OCI-LY1 (cell line): Measurements from ENCODE around the gene HJURP.

ENCODE experiments used
- H2AFZ ChIP-seq: fragments of 200-600 bp; sonication (generic), shearing (Covaris generic); 2 replicates; pipeline ENCODE4 v1.6.0; 2014; ENCODE audit warnings: antibody characterized with exemption, mild to moderate bottlenecking, low read length
- H3F3A ChIP-seq: fragments of 200-600 bp; sonication (generic), shearing (Covaris generic); 2 replicates; pipeline ENCODE4 v1.6.0; 2014; ENCODE audit warnings: mild to moderate bottlenecking, antibody characterized with exemption, low read length, moderate library complexity; ENCODE audit not compliant: insufficient read depth
- H3K27ac ChIP-seq: fragments of 200-600 bp; sonication (generic); 2 replicates; pipeline ENCODE4 v1.5.1; 2014; ENCODE audit warnings: low read length, mixed run types, mild to moderate bottlenecking, low read depth; ENCODE audit not compliant: poor library complexity, severe bottlenecking
- H3K27me3 ChIP-seq: fragments of 200-600 bp; sonication (generic); 2 replicates; pipeline ENCODE4 v1.6.0; 2014; ENCODE audit warnings: antibody characterized with exemption, mild to moderate bottlenecking, low read length, moderate library complexity; ENCODE audit not compliant: insufficient read depth
- H3K36me3 ChIP-seq: fragments of 200-600 bp; sonication (generic); 2 replicates; pipeline ENCODE4 v1.6.1; 2014; ENCODE audit warnings: mild to moderate bottlenecking, antibody characterized with exemption, low read length, moderate library complexity, mixed read lengths; ENCODE audit not compliant: insufficient read depth
- H3K4me1 ChIP-seq: fragments of 200-600 bp; sonication (generic); 2 replicates; pipeline ENCODE4 v1.5.1; 2014; ENCODE audit warnings: mild to moderate bottlenecking, low read length, moderate library complexity; ENCODE audit not compliant: insufficient read depth, severe bottlenecking
- H3K4me2 ChIP-seq: fragments of 200-600 bp; sonication (generic), shearing (Covaris generic); 2 replicates; pipeline ENCODE4 v1.6.1; 2014; ENCODE audit warnings: low read length
- H3K4me3 ChIP-seq: fragments of 200-600 bp; sonication (generic); 2 replicates; pipeline ENCODE4 v1.5.1; 2014; ENCODE audit warnings: low read length, low read depth, mild to moderate bottlenecking, mixed read lengths; ENCODE audit not compliant: poor library complexity, severe bottlenecking
- H3K79me2 ChIP-seq: fragments of 200-600 bp; shearing (Covaris generic); 2 replicates; pipeline ENCODE4 v1.6.1; 2016; ENCODE audit warnings: mixed run types, low read length, mixed read lengths; ENCODE audit not compliant: insufficient read depth
- H3K9ac ChIP-seq: fragments of 200-600 bp; sonication (generic), shearing (Covaris generic); 2 replicates; pipeline ENCODE4 v1.6.1; 2014; ENCODE audit warnings: mild to moderate bottlenecking, low read length, mixed read lengths
- H3K9me2 ChIP-seq: fragments of 200-600 bp; sonication (generic), shearing (Covaris generic); 2 replicates; pipeline ENCODE4 v1.6.1; 2014; ENCODE audit warnings: low read depth, mild to moderate bottlenecking, low read length, mixed read lengths
- H3K9me3 ChIP-seq: fragments of 200-600 bp; shearing (Covaris generic); 2 replicates; pipeline ENCODE4 v1.6.1; 2014; ENCODE audit warnings: low read length, mixed read lengths
- H4K20me1 ChIP-seq: fragments of 200-600 bp; sonication (generic), shearing (Covaris generic); 2 replicates; pipeline ENCODE4 v1.6.0; 2016; ENCODE audit warnings: mild to moderate bottlenecking, low read length; ENCODE audit not compliant: insufficient read depth
- CTCF ChIP-seq: fragments of 200-600 bp; sonication (generic), shearing (Covaris generic); IDR thresholded peaks from 2 replicates; pipeline ENCODE4 v1.5.1; 2017; ENCODE audit warnings: mild to moderate bottlenecking, antibody characterized with exemption, low read length, moderate library complexity, mixed read lengths
- EZH2 ChIP-seq: fragments of 200-600 bp; sonication (generic), shearing (Covaris generic); IDR thresholded peaks from 2 replicates; pipeline ENCODE4 v1.8.0; 2017; ENCODE audit warnings: borderline replicate concordance, mixed run types, mild to moderate bottlenecking, antibody characterized with exemption, low read length, moderate library complexity, mixed read lengths

The HJURP gene

GRCh38 chr2:233822101-233822771, 32.1 kb downstream of the HJURP start:
- no peaks in the 10 kb centered on the region for H3K4me1 ChIP-seq
- H3F3A ChIP-seq: no peaks in the 10 kb centered on the region
- H2AFZ ChIP-seq: no peak overlapping the region
- no peak overlapping the region for H3K27ac ChIP-seq
- no peaks in the 10 kb centered on the region for H4K20me1 ChIP-seq
- no peaks in the 10 kb centered on the region for H3K9me3 ChIP-seq
- peaks cover 9% of the 10 kb centered on the region; the same call in 1 of the 2 replicates for H3K27me3 ChIP-seq
- H3K4me3 ChIP-seq: no peak overlapping the region
- TF ChIP-seq CTCF: no peak
- TF ChIP-seq EZH2: no peak
- no peak overlapping the region for H3K9ac ChIP-seq
- H3K79me2 ChIP-seq: no peaks in the 10 kb centered on the region
- H3K36me3 ChIP-seq: no peaks in the 10 kb centered on the region
- no peak overlapping the region for H3K4me2 ChIP-seq
- H3K9me2 ChIP-seq: no peaks in the 10 kb centered on the region

- Histone ChIP-seq H3K9ac (no peak overlapping the region), H3K4me3 (no peak overlapping the region), H3K36me3 (no peaks in the 10 kb centered on the region), H3K9me3 (no peaks in the 10 kb centered on the region), H3F3A (no peaks in the 10 kb centered on the region), H2AFZ (no peak overlapping the region), H3K9me2 (no peaks in the 10 kb centered on the region), H3K27me3 (peaks cover 9% of the 10 kb centered on the region; the same call in 1 of the 2 replicates), H3K79me2 (no peaks in the 10 kb centered on the region), H3K27ac (no peak overlapping the region), H4K20me1 (no peaks in the 10 kb centered on the region), H3K4me2 (no peak overlapping the region), H3K4me1 (no peaks in the 10 kb centered on the region)
- TF ChIP-seq EZH2 (no peak), CTCF (no peak)
These were observed 32.6 kb downstream of the HJURP start for GRCh38 chr2:233821709-233822100.

DNA sequence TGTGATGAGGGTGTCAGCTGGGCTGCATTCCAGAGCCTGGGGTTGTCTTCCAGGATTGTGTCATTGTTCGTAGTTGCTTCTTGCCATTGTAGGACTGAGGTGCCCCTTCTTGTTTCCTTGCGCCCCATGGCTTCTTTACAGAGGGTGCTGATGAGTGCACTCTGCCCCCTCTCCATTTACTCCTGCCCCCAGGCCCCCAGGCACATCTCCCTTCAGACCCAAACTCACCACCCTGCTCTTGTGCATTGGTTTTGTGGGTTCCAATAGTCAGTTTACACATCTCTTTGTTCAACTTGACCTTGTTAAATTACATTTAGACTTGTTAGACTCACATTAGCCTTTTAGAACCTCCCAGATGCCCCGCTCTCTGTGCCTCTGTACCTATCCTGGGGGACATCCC, 33.1 kb downstream of the HJURP start:
- Histone ChIP-seq H3K4me2 (no peak overlapping the region), H3K4me3 (no peak overlapping the region), H3K27me3 (peaks cover 9% of the 10 kb centered on the region; the same call in 1 of the 2 replicates), H3K27ac (no peak overlapping the region), H2AFZ (no peak overlapping the region), H3K9me2 (no peaks in the 10 kb centered on the region), H3K9me3 (no peaks in the 10 kb centered on the region), H3K9ac (no peak overlapping the region), H3K79me2 (no peaks in the 10 kb centered on the region), H3K4me1 (no peaks in the 10 kb centered on the region), H4K20me1 (no peaks in the 10 kb centered on the region), H3K36me3 (no peaks in the 10 kb centered on the region), H3F3A (no peaks in the 10 kb centered on the region)
- no peak for TF ChIP-seq CTCF
- no peak for TF ChIP-seq EZH2
